Activated CD4-positive, CD25-positive, alpha-beta regulatory T cell treated with anti-CD3 and anti-CD28 coated beads, Interleukin-2, amount 50 U/mL, for 16 hours (primary cell): ENCODE results near the gene RTP5.

Experiments used
- DNase-seq: peaks from one replicate; pipeline ENCODE4 v3.0.0-alpha.2; 2020; ENCODE audit warnings: low read depth, low spot score

RTP5 gene

GRCh38 chr2:241857572-241858121 lies 11.9 kb upstream of the RTP5 start:
- DNase-seq, result no peak

GRCh38 chr2:241858206-241859016 lies 11.1 kb upstream of the RTP5 start, which contains the start of gene PDCD1:
PDCD1 (minus strand) TSS chr2:241858894; CDS start chr2:241858838, 56 bp downstream.
- DNase-seq, result no peak

GRCh38 chr2:241859017-241859435 lies 10.5 kb upstream of the RTP5 start:
- no peak for DNase-seq

GRCh38 chr2:241859436-241860183 lies 9.9 kb upstream of the RTP5 start:
- no peak for DNase-seq

- no peak for DNase-seq
These were observed 9.1 kb upstream of the RTP5 start for GRCh38 chr2:241860184-241861078.

GRCh38 chr2:241861264-241861663 lies 8.3 kb upstream of the RTP5 start:
- no peak for DNase-seq

GRCh38 chr2:241862093-241862492 lies 7.4 kb upstream of the RTP5 start:
- DNase-seq, result no peak

GRCh38 chr2:241862775-241863535 lies 6.6 kb upstream of the RTP5 start:
- DNase-seq, result no peak

- DNase-seq, result no peak
These were observed 6.0 kb upstream of the RTP5 start for GRCh38 chr2:241863536-241863954.

- DNase-seq, result no peak
These were observed 5.2 kb upstream of the RTP5 start for GRCh38 chr2:241864168-241864849.

GRCh38 chr2:241864850-241865213 lies 4.7 kb upstream of the RTP5 start:
- DNase-seq, result no peak

GRCh38 chr2:241865416-241865956 lies 4.0 kb upstream of the RTP5 start:
- DNase-seq, result no peak

GRCh38 chr2:241865957-241866789 lies 3.4 kb upstream of the RTP5 start:
- no peak for DNase-seq

- DNase-seq, result no peak
These were observed 2.5 kb upstream of the RTP5 start for GRCh38 chr2:241866790-241867645.

GRCh38 chr2:241867776-241868420 lies 1.6 kb upstream of the RTP5 start:
- no peak for DNase-seq

GRCh38 chr2:241868661-241869081 lies 858 bp upstream of the RTP5 start:
- no peak for DNase-seq

GRCh38 chr2:241870081-241870541 lies 582 bp downstream of the RTP5 start:
- DNase-seq, result no peak
